HG03575 (cell line): ENCODE results near the gene LPAR4.
A peak's percentile ranks its signal among the peaks of the same experiment; 100 is the strongest.
"Not testable (repeated sequence)": the region's sequence is repeated elsewhere in the genome, so short reads cannot be mapped to it uniquely, and the experiment has no call there.

ENCODE experiments used
- ATAC-seq: cut with Tn5 transposase; IDR thresholded peaks from one replicate; pipeline ENCODE4 v1.9.1; 2021; ENCODE audit not compliant: unreplicated experiment, insufficient number of reproducible peaks, low FRiP score; ENCODE audit errors: extremely low read depth

LPAR4 gene

GRCh38 chrX:78747489-78747888 is at the start of gene LPAR4:
Gene LPAR4, plus strand, starts transcription at chrX:78747720. Its CDS starts 7,150 bp downstream, at chrX:78754870.
- ATAC-seq: no peak

GRCh38 chrX:78706071-78706470 is 41.4 kb upstream of the LPAR4 start:
- ATAC-seq: no peak

- no peak for ATAC-seq
Observed at GRCh38 chrX:78708262-78708661, 39.3 kb upstream of the LPAR4 start.

- no peak for ATAC-seq
Observed at GRCh38 chrX:78708816-78709215, 38.7 kb upstream of the LPAR4 start.

- no peak for ATAC-seq
Observed at GRCh38 chrX:78710171-78710570, 37.3 kb upstream of the LPAR4 start.

- no peak for ATAC-seq
Observed at GRCh38 chrX:78712336-78712735, 35.2 kb upstream of the LPAR4 start.

- no peak for ATAC-seq
Observed at GRCh38 chrX:78725287-78725686, 22.2 kb upstream of the LPAR4 start.

- ATAC-seq: no peak
Observed at GRCh38 chrX:78746496-78746895, 1.0 kb upstream of the LPAR4 start.

GRCh38 chrX:78747971-78748370 is 451 bp downstream of the LPAR4 start:
- ATAC-seq: no peak

GRCh38 chrX:78748846-78749245 is 1.3 kb downstream of the LPAR4 start:
- no peak for ATAC-seq

- no peak for ATAC-seq
Observed at GRCh38 chrX:78753571-78753970, 6.1 kb downstream of the LPAR4 start.

- ATAC-seq: peak; percentile 91
Observed at GRCh38 chrX:78754917-78755316, 7.4 kb downstream of the LPAR4 start.

- ATAC-seq: no peak
Observed at GRCh38 chrX:78759081-78759480, 11.6 kb downstream of the LPAR4 start.

- ATAC-seq: no peak
Observed at GRCh38 chrX:78769101-78769755, 21.7 kb downstream of the LPAR4 start.

GRCh38 chrX:78769946-78770345 is 22.4 kb downstream of the LPAR4 start:
- no peak for ATAC-seq

- no peak for ATAC-seq
Observed at GRCh38 chrX:78796916-78797315, 49.4 kb downstream of the LPAR4 start.

- ATAC-seq: no peak
Observed at GRCh38 chrX:78800114-78800513, 52.6 kb downstream of the LPAR4 start.

- no peak for ATAC-seq
Observed at GRCh38 chrX:78800694-78801093, 53.2 kb downstream of the LPAR4 start.

GRCh38 chrX:78801522-78801921 is 54.0 kb downstream of the LPAR4 start:
- ATAC-seq: no peak

- ATAC-seq: not testable (repeated sequence)
Observed at GRCh38 chrX:78802526-78802925, 55.0 kb downstream of the LPAR4 start.
